Left kidney (tissue), 2 donors: ENCODE data around the gene ZNF778. TPM values are rescaled to one million over a fixed set of nuclear protein-coding genes. Genes with fewer than 3 reads are reported as not detected.
"Not testable (repeated sequence)": the region's sequence is repeated elsewhere in the genome, so short reads cannot be mapped to it uniquely, and the experiment has no call there.

Source experiments
- DNase-seq: peaks from one replicate; pipeline ENCODE4 v3.0.0-alpha.2; 2013
- polyA plus RNA-seq: library from polyadenylated mRNA; unstranded; fragments of 120-200 nt; gene quantifications from one replicate; pipeline ENCODE4 v1.2.1, GENCODE V29; 2013; ENCODE audit not compliant: insufficient read length

Gene ZNF778
- polyA plus RNA-seq, 1 donor = 7.0 TPM

GRCh38 chr16:89179656-89180315 is 37.7 kb upstream of the ZNF778 start:
- no peak for DNase-seq

- DNase-seq = no peak
These were observed 34.0 kb upstream of the ZNF778 start for GRCh38 chr16:89183463-89183862.

- DNase-seq = no peak
These were observed 33.4 kb upstream of the ZNF778 start for GRCh38 chr16:89183975-89184676.

GRCh38 chr16:89184677-89184932 is 32.9 kb upstream of the ZNF778 start:
- DNase-seq = no peak

- no peak for DNase-seq
These were observed 32.3 kb upstream of the ZNF778 start for GRCh38 chr16:89184933-89185794.

- DNase-seq = not testable (repeated sequence)
These were observed 31.5 kb upstream of the ZNF778 start for GRCh38 chr16:89185887-89186592.

GRCh38 chr16:89186593-89187031 is 30.9 kb upstream of the ZNF778 start:
- DNase-seq = not testable (repeated sequence)

GRCh38 chr16:89187032-89187769 is 30.3 kb upstream of the ZNF778 start:
- DNase-seq = no peak

GRCh38 chr16:89187770-89188392 is 29.6 kb upstream of the ZNF778 start:
- no peak for DNase-seq

GRCh38 chr16:89188471-89189357 is 28.8 kb upstream of the ZNF778 start:
- DNase-seq = not testable (repeated sequence)

- no peak for DNase-seq
These were observed 28.0 kb upstream of the ZNF778 start for GRCh38 chr16:89189358-89190025.

GRCh38 chr16:89190150-89190958 is 27.1 kb upstream of the ZNF778 start:
- no peak for DNase-seq

GRCh38 chr16:89191033-89191900 is 26.2 kb upstream of the ZNF778 start:
- DNase-seq = no peak

GRCh38 chr16:89191901-89192185 is 25.7 kb upstream of the ZNF778 start:
- no peak for DNase-seq

- DNase-seq = not testable (repeated sequence)
These were observed 25.1 kb upstream of the ZNF778 start for GRCh38 chr16:89192186-89192955.

- no peak for DNase-seq
These were observed 24.4 kb upstream of the ZNF778 start for GRCh38 chr16:89192956-89193575.
